Hepatocyte (in vitro differentiated cells): ENCODE results near the gene YBEY. TPM values are rescaled to one million over a fixed set of nuclear protein-coding genes. Genes with fewer than 3 reads are reported as not detected.

Source experiments
- DNase-seq: peaks from one replicate; pipeline ENCODE4 v3.0.0-alpha.2; 2016; ENCODE audit warnings: low spot score
- H2AFZ ChIP-seq: fragments of 200-600 bp; sonication (generic); 2 replicates; pipeline ENCODE4 v1.6.0; 2016; ENCODE audit warnings: antibody characterized with exemption, mild to moderate bottlenecking
- H3K27ac ChIP-seq: fragments of 200-600 bp; sonication (generic); 2 replicates; pipeline ENCODE4 v1.5.1; 2016; ENCODE audit warnings: mild to moderate bottlenecking
- H3K27me3 ChIP-seq: fragments of 200-600 bp; sonication (generic); 2 replicates; pipeline ENCODE4 v1.6.1; 2016
- H3K36me3 ChIP-seq: fragments of 200-600 bp; sonication (generic); replicated peaks from 2 replicates; pipeline ENCODE4 v1.5.1; 2016; ENCODE audit warnings: low read depth; ENCODE audit not compliant: insufficient read depth
- H3K4me1 ChIP-seq: fragments of 200-600 bp; sonication (generic); 2 replicates; pipeline ENCODE4 v1.5.1; 2016; ENCODE audit warnings: mild to moderate bottlenecking, moderate library complexity; ENCODE audit not compliant: insufficient read depth
- H3K4me2 ChIP-seq: fragments of 200-600 bp; sonication (generic); 2 replicates; pipeline ENCODE4 v1.6.0; 2016
- H3K4me3 ChIP-seq: fragments of 200-600 bp; sonication (generic); 2 replicates; pipeline ENCODE4 v1.5.1; 2016; ENCODE audit warnings: mild to moderate bottlenecking
- H3K79me2 ChIP-seq: fragments of 200-600 bp; sonication (generic); 2 replicates; pipeline ENCODE4 v1.6.0; 2017; ENCODE audit warnings: mild to moderate bottlenecking
- H3K9me2 ChIP-seq: fragments of 200-600 bp; sonication (generic); replicated peaks from 2 replicates; pipeline ENCODE4 v1.6.0; 2017; ENCODE audit warnings: mild to moderate bottlenecking; ENCODE audit not compliant: insufficient read depth
- H3K9me3 ChIP-seq: fragments of 200-600 bp; sonication (generic); 2 replicates; pipeline ENCODE4 v1.5.1; 2016; ENCODE audit warnings: low read depth, mild to moderate bottlenecking
- H4K20me1 ChIP-seq: fragments of 200-600 bp; sonication (generic); 2 replicates; pipeline ENCODE4 v1.6.0; 2016; ENCODE audit warnings: mild to moderate bottlenecking; ENCODE audit not compliant: insufficient read depth, poor library complexity, severe bottlenecking
- CTCF ChIP-seq: fragments of 200-600 bp; sonication (generic); IDR thresholded peaks from 2 replicates; pipeline ENCODE4 v1.5.1; 2016; ENCODE audit warnings: antibody characterized with exemption, mild to moderate bottlenecking; ENCODE audit not compliant: poor library complexity
- EZH2 ChIP-seq: fragments of 200-600 bp; sonication (generic); IDR thresholded peaks from 2 replicates; pipeline ENCODE4 v1.6.1; 2016; ENCODE audit warnings: antibody characterized with exemption, mild to moderate bottlenecking, borderline replicate concordance
- EZH2phosphoT487 ChIP-seq: fragments of 200-600 bp; sonication (generic); IDR thresholded peaks from one replicate; pipeline ENCODE4 v1.6.1; 2018; ENCODE audit warnings: antibody characterized with exemption, mild to moderate bottlenecking, low read depth, moderate library complexity; ENCODE audit not compliant: unreplicated experiment, severe bottlenecking
- WGBS: methylation state at CpG from one replicate; pipeline ENCODE4 v1.1.6; 2016; ENCODE audit warnings: low lambda C conversion rate; ENCODE audit errors: missing lambda C conversion rate; 5-methylcytosine and 5-hydroxymethylcytosine counted together
- polyA plus RNA-seq: library from polyadenylated mRNA; unstranded; fragments of >200 nt; fragmentation: Nextera tagmentation; extraction: Ambion mirVana; gene quantifications from 2 replicates; pipeline ENCODE4 v1.2.1, GENCODE V29; 2016
- total RNA-seq: library from RNA; depleted of rRNA; stranded (reverse); fragments of >200 nt; gene quantifications from 2 replicates; pipeline ENCODE4 v1.2.3, GENCODE V29; 2014

YBEY gene
- total and polyA plus RNA-seq, 2 experiments from 2014 or later = 13.9 to 25.4 TPM

DNA sequence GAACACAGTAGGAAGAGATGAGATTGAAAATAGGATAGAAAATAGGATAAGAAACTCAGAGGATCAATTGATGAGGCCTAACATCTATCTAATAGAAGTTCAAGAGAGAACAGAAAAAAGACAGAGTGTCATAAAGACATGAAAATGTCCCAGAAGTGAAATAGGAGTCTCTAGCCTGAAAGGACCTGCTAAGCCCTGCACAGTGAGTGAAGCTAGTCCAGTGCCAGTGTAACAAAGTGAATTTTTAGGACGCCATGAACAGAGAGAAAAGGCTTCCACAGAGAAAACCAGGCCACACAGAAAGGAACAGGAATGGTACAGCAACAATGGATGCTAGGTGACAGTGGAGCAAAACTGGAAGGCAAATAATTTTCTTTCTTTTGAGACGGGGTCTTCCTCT lies 37.3 kb upstream of the YBEY start:
- Histone ChIP-seq H3K27me3 (no peaks in the 10 kb centered on the region), H3K36me3 (no peaks in the 10 kb centered on the region)
- WGBS = 97% methylated on average over 2 of the region's 2 CpGs

GRCh38 chr21:46250146-46250725 lies 35.9 kb upstream of the YBEY start:
- Histone ChIP-seq H3K9me3 (no peaks in the 10 kb centered on the region), H3K36me3 (no peaks in the 10 kb centered on the region)
- 99% methylated on average over 6 of the region's 6 CpGs for WGBS

More for the DNA sequence above, 37.3 kb upstream of the YBEY start:
- TF ChIP-seq EZH2 (no peak), EZH2phosphoT487 (no peak), CTCF (no peak)
- Histone ChIP-seq H3K4me1 (no peaks in the 10 kb centered on the region), H3K9me2 (no peaks in the 10 kb centered on the region), H4K20me1 (no peaks in the 10 kb centered on the region), H3K79me2 (no peaks in the 10 kb centered on the region), H3K4me3 (no peak overlapping the region), H2AFZ (no peak overlapping the region), H3K4me2 (no peak overlapping the region), H3K27ac (no peak overlapping the region), H3K9me3 (no peaks in the 10 kb centered on the region)
- no peak for DNase-seq

DNA sequence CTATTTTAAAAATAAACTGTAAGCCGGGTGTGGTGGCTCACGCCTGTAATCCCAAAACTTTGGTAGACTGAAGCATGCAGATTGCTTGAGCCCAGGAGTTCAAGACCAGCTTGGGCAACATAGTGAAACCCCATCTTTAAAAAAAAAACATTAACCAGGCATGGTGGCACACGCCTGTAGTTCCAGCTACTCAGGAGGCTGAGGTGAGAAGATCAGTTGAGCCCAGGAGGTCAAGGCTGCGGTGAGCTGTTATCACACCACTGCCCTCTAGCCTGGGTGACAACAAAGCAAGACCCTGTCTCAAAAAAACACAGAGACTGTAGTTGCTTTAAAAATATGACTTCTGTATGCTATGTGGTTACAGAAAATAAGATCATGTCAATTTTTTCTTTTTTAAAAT lies 33.3 kb upstream of the YBEY start:
- no peak overlapping the region for H3K4me2 ChIP-seq
- H3K9me2 ChIP-seq = no peaks in the 10 kb centered on the region
- DNase-seq = no peak
- H3K4me3 ChIP-seq = no peak overlapping the region
- no peaks in the 10 kb centered on the region for H3K4me1 ChIP-seq
- H2AFZ ChIP-seq = no peak overlapping the region
- H3K79me2 ChIP-seq = no peaks in the 10 kb centered on the region
- no peaks in the 10 kb centered on the region for H3K9me3 ChIP-seq
- H3K27me3 ChIP-seq = no peaks in the 10 kb centered on the region
- H3K27ac ChIP-seq = no peak overlapping the region
- TF ChIP-seq EZH2phosphoT487 (no peak), EZH2 (no peak), CTCF (no peak)
- no peaks in the 10 kb centered on the region for H4K20me1 ChIP-seq
- H3K36me3 ChIP-seq = no peaks in the 10 kb centered on the region
- 94% methylated on average over 4 of the region's 4 CpGs for WGBS

More at GRCh38 chr21:46250146-46250725, 35.9 kb upstream of the YBEY start:
- Histone ChIP-seq H3K4me3 (no peak overlapping the region), H4K20me1 (no peaks in the 10 kb centered on the region), H3K4me1 (no peaks in the 10 kb centered on the region), H3K27me3 (no peaks in the 10 kb centered on the region), H3K9me2 (no peaks in the 10 kb centered on the region), H2AFZ (no peak overlapping the region), H3K79me2 (no peaks in the 10 kb centered on the region), H3K4me2 (no peak overlapping the region), H3K27ac (no peak overlapping the region)
- no peak for TF ChIP-seq EZH2phosphoT487
- no peak for TF ChIP-seq CTCF
- TF ChIP-seq EZH2 = no peak
- DNase-seq = no peak
